HEK293 (cell line): Measurements from ENCODE around the gene OR51L1.

ENCODE experiments used
- CTCF ChIP-seq: fragments of 450-650 bp; formaldehyde crosslinking; IDR thresholded peaks from 2 replicates; pipeline ENCODE4 v1.5.1; 2016; ENCODE audit warnings: missing biosample characterization, missing genetic modification characterization
- TF ChIP-seq, protein P1 (sequence below): fragments of 450-650 bp; formaldehyde crosslinking; IDR thresholded peaks from 2 replicates; pipeline ENCODE4 v1.5.1; 2016; ENCODE audit warnings: missing biosample characterization, missing genetic modification characterization, borderline replicate concordance

GRCh38 chr11:5042091-5042490 is 47.4 kb downstream of the OR51L1 start:
- TF ChIP-seq CTCF (tag by site-specific recombination) = no peak
- TF ChIP-seq, protein P1, sequence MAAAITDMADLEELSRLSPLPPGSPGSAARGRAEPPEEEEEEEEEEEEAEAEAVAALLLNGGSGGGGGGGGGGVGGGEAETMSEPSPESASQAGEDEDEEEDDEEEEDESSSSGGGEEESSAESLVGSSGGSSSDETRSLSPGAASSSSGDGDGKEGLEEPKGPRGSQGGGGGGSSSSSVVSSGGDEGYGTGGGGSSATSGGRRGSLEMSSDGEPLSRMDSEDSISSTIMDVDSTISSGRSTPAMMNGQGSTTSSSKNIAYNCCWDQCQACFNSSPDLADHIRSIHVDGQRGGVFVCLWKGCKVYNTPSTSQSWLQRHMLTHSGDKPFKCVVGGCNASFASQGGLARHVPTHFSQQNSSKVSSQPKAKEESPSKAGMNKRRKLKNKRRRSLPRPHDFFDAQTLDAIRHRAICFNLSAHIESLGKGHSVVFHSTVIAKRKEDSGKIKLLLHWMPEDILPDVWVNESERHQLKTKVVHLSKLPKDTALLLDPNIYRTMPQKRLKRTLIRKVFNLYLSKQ (tag by site-specific recombination) = no peak
